Measurements from ENCODE around the gene IL1RL2. TPM values are rescaled to one million over a fixed set of nuclear protein-coding genes. Genes with fewer than 3 reads are reported as not detected.

IL1RL2 gene
- not detected in 2 replicates for polyA plus RNA-seq (2014; cell fraction: cytosol; rRNA removed)
- not detected in 2 replicates for polyA plus RNA-seq (2014; cell fraction: nucleus; rRNA removed)

GRCh38 chr2:102186791-102187495, at the start of gene IL1RL2:
Gene IL1RL2 (plus strand): TSS chr2:102187023. CDS start chr2:102187868, 845 bp downstream.
- no peak for DNase-seq (ENCODE audit: low spot score)

DNA sequence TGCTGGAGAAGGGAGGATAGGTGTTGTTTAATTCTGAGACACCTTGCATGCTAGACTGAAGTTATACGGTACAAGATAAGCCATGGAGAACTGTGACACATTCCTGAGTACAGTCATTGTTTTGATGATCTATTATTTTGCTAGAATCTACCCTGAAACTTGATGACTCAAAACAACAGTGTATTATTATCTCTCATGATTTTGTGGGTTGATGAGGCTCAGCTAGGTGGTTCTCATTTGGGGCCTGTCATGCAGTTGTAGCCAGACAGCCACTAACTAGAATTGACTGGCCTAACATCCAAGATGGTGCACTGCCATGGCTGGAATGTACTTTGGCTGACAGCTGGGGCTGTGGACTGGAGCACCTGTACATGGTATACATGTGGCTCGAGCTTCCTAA, 49.7 kb upstream of the IL1RL2 start:
- no peak for DNase-seq (ENCODE audit: low spot score)

DNA sequence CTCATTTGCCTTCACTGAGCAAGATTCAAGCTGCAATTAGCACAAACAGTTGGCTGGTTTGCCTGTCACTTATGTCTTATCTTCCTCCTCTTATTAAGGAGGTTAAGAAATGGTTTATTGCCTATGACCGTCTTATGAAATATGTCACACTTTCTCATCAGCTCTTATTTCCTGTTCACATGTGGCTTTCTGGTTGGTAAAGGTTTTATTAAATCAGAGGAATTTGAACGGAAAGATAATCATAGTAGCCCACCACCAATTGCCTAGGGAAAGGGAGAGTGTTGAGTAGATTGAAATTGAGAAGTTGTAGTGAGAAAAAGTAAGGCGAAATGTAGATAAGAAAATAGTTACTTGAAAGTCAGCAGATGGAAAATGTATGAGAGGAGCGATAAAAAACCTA, 48.5 kb upstream of the IL1RL2 start:
- no peak for DNase-seq (ENCODE audit: low spot score)

DNA sequence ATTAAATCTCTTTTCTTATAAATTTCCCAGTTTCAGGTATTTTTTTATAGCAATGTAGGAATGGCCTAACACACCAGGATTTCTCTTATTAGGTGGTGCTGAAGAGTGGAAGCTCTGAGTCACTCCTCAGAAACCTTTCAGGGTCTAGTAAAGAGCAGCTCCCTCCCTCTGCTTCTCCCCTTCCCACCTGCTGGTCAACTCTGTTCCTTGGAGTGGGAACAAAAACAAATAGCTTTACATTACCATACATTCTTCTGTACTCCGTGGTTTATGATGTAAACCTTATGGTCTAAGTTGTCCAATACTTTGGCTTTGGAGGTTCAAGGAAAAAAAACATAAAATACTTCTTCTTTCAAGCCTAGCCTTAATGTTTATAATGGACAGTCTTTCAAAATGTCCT, 47.0 kb upstream of the IL1RL2 start:
- DNase-seq (ENCODE audit: low spot score) = no peak

GRCh38 chr2:102140377-102140776, 46.4 kb upstream of the IL1RL2 start:
- no peak for DNase-seq (ENCODE audit: low spot score)

GRCh38 chr2:102141011-102141943, 45.5 kb upstream of the IL1RL2 start:
- DNase-seq (ENCODE audit: low spot score) = no peak

DNA sequence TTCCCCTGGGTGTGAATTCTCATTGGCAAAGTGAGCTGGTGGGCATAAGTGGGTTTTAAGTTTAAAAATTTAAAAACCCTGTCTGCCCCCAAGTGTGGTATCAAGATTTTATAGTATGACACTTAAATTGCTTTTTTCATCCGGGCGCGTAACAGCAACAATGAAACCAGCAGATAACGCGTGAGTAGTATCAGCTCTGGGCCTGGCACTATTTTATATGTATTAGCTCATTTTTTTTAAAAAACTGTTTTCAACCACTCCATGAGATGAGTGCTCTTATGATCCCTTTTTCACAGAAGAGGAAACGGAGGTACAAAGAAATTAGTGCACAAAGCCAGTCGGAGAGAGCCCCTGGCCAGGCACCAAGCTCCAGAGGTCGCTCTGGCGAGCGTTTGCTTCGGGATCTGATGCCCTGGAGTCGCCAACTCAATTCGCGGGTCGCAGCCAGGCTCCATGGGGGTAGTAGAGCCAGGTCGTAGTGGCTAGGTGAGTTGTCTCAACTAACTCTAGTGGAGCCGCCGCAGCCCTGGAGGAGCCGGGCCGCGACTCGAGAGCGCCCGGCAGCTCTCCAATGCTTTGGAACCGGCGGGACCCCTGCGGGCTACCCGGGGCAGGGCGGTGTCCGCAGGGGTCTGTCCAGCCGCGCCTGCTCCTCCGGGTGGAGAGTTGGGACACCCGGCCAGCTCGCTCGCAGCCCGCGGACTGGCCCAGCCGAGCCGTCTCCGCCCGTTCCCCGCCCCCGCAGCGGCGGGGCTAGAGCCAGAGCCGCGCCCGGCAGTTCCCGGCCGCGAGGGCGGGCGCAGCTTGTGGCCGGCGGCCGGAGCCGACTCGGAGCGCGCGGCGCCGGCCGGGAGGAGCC, 44.6 kb upstream of the IL1RL2 start, which contains the start of gene IL1R1:
Gene IL1R1 (plus strand): TSS at position 777 of the 859 bp plus-strand sequence. CDS start 14,979 bp downstream, outside the sequence.
- no peak for DNase-seq (ENCODE audit: low spot score)

- no peak for DNase-seq (ENCODE audit: low spot score)
Measured at GRCh38 chr2:102142829-102143449, 43.9 kb upstream of the IL1RL2 start.

GRCh38 chr2:102143450-102143985, 43.3 kb upstream of the IL1RL2 start:
- DNase-seq (ENCODE audit: low spot score) = no peak

GRCh38 chr2:102144128-102144527, 42.7 kb upstream of the IL1RL2 start:
- DNase-seq (ENCODE audit: low spot score) = no peak

DNA sequence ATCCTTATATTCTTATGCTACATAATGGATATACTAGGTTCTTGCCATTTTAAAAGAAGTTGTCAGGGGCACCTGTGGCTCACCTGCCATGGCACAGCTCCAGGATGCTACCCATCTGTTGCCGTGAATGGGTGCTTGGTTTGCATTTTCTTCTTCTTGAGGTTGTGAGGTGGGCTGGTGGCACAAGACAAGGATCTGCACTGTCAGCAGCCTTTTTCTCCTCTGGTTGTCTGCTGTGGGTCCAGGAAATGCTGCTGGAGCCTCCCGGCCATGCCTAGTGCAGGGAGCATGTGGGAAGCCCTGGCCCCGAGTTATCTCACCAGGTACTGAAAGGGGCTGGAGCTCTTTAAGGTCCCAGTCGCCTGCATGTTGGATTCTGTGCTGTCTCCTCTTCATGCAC, 41.7 kb upstream of the IL1RL2 start:
- no peak for DNase-seq (ENCODE audit: low spot score)

DNA sequence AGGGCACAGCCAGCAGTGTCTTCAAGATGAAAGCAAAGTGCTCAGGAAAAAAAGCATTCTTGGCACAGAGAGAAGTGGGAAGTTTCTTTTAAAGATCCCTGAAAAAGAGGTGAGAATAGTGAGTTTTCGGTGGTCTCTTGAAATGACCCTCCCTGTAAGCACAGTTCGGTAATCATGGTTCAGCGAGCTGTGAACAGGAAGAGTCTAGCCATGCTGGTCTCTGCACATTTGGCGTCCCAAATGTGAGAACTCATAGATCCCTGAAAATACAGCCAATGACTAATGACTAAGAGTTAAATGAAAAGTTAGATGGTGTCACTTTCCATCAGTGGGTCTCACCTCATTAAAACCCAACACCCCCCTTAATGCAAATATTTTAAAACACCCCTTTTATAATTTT, 40.9 kb upstream of the IL1RL2 start:
- no peak for DNase-seq (ENCODE audit: low spot score)

DNA sequence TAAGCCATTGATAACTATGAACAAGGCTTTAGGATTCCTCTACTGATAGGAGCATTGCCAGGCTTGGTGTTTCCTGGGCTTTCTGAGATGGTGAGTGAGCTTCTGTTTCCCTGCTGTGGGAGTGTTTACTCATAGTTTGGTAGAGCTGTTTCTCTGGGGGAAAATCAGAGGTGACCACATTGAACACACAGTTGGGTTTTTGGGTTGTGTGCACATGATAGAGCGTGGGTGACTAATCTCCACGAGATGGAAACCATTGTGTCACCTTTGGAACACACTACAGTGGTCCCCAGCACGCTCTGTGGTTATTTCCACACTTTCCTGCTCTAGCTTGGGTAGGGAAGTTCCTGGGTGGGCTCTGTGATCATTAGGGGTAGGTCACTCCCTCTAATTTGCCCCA, 38.9 kb upstream of the IL1RL2 start:
- no peak for DNase-seq (ENCODE audit: low spot score)

DNA sequence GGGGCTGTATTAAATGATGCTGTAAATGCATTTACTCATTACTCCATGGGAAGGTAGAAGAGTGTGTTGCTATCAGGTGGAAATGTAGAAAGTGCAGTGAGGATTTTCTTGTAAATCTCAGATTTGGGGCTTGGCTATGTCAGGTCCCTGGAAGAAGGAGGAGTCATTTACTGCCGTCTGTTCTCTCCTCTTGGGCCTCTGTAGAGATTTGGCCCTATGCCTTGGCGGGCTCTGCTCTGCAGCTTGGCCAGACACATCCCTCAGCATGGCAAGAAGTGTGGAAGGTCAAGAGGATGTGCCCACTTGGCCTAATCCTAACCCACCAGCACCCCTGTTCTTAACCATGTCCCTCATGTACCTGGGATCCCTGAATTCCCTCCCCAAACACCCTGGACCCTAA, 37.6 kb upstream of the IL1RL2 start:
- no peak for DNase-seq (ENCODE audit: low spot score)

GRCh38 chr2:102149644-102150455, 37.0 kb upstream of the IL1RL2 start:
- no peak for DNase-seq (ENCODE audit: low spot score)

GRCh38 chr2:102154364-102154763, 32.5 kb upstream of the IL1RL2 start:
- DNase-seq (ENCODE audit: low spot score) = no peak

DNA sequence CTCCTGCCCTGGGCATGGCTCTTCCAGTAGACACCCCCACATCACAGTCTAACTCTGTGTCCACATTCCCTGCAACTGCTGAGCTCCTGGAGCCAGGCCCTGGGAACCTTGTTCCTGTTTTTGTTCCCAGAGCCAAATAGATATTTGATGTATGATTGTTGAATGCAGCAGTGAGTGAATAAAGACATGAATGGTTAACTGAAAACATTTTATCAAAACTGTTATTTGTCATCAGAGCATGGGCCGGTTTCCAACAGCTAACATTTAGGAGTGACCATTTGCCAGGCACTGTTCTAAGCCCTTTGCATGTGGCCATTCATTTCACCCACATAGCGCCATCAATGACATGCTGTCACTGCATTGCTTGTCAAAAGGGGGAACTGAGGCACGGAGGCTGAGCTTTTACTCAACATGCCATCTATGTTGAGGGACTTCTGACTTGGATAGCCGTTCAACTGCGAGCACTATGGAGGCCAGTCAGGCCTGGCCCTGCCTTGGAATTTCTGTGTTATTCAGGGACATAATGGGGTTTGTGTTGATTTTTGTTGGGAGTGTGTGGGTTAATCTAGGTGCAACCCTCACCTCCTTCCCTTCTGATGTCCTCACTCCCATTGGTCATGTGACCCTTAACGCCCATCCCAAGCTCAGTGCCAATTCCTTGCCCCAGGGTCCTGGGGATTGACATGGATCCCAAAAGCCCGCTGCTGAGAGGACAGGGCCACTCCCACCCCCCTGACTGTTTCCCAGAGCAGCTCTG, 31.7 kb upstream of the IL1RL2 start:
- DNase-seq (ENCODE audit: low spot score) = no peak

GRCh38 chr2:102155703-102156515, 30.9 kb upstream of the IL1RL2 start:
- no peak for DNase-seq (ENCODE audit: low spot score)

Data from SK-N-DZ (cell line).